ENCODE results near the gene TP53I11.

Gene TP53I11

GRCh38 chr11:44923806-44924205 lies 26.9 kb downstream of the TP53I11 start:
- in situ Hi-C loops (cut with HindIII; ENCODE audit: low sequenced_read_pairs): no loop called here
- H3K4me3 ChIP-seq (ENCODE audit: low read depth, low read length): no peak overlapping the region
- DNase-seq (ENCODE audit: low read depth): no peak
- no peak for TF ChIP-seq CTCF (IDR thresholded peaks at IDR 0.05; ENCODE audit: low read depth, low read length, missing control alignments)

GRCh38 chr11:44923115-44923514 lies 27.6 kb downstream of the TP53I11 start:
- no peak for TF ChIP-seq CTCF (IDR thresholded peaks at IDR 0.05; ENCODE audit: low read depth, low read length, missing control alignments)
- in situ Hi-C loops (cut with HindIII; ENCODE audit: low sequenced_read_pairs): no loop called here
- no peak overlapping the region for H3K4me3 ChIP-seq (ENCODE audit: low read depth, low read length)
- DNase-seq (ENCODE audit: low read depth): no peak

- in situ Hi-C loops (cut with HindIII; ENCODE audit: low sequenced_read_pairs): no loop called here
- TF ChIP-seq CTCF (IDR thresholded peaks at IDR 0.05; ENCODE audit: low read depth, low read length, missing control alignments): no peak
- no peak for DNase-seq (ENCODE audit: low read depth)
- no peak overlapping the region for H3K4me3 ChIP-seq (ENCODE audit: low read depth, low read length)
These were observed 30.2 kb downstream of the TP53I11 start for GRCh38 chr11:44920451-44920850.

DNA sequence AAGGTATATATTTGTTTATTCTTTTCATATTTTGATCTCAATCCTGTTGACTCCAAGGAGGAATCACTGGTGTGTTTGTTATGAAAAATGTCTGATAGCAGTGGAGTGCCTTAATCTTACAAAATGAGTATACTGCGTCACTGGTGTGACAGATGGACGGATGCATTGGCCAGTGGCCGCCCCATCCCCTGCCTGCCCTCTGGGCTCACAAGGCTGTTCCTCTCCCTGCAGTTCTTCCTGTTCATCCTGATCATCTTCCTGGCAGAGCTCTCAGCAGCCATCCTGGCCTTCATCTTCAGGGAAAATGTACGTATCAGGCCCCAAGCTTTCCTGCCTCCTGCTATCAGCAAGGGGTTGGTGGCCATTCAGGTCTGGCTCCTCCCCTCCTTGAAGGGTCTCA lies 32.9 kb downstream of the TP53I11 start:
- no peak for TF ChIP-seq CTCF (IDR thresholded peaks at IDR 0.05; ENCODE audit: low read depth, low read length, missing control alignments)
- in situ Hi-C loops (cut with HindIII; ENCODE audit: low sequenced_read_pairs): no loop called here
- H3K4me3 ChIP-seq (ENCODE audit: low read depth, low read length): no peak overlapping the region
- no peak for DNase-seq (ENCODE audit: low read depth)

DNA sequence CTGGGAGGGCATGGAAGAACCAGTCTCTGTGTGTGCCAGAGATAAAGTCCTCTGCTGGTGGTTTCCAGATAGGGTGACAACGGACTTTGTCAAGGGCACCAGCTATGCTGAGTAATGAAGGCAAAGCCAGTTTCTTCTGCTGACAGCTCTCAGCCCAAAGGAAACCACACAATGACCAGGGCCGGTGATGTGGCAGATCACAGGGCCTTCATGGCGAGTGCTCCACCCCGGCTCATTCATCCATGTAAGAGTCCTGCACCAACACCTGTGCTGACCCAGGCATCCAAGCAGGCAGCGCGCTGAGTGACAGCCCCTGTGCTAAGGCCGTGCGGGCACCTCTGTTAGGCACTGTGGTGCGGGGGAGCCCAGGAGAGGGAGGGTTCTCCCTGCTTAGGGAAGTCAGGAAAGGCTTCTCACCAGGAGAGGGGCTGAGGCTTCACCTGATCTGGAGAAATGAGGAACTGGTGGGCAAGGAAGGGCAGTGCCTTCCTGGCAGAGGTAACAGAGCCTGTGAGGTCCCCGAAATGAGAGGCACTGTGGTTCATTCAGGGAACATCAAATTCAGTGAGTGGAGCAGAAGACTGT lies 33.8 kb downstream of the TP53I11 start:
- no peak for TF ChIP-seq CTCF (IDR thresholded peaks at IDR 0.05; ENCODE audit: low read depth, low read length, missing control alignments)
- no peak overlapping the region for H3K4me3 ChIP-seq (ENCODE audit: low read depth, low read length)
- no peak for DNase-seq (ENCODE audit: low read depth)
- in situ Hi-C loops (cut with HindIII; ENCODE audit: low sequenced_read_pairs): no loop called here

GRCh38 chr11:44916331-44916730 lies 34.4 kb downstream of the TP53I11 start:
- no peak overlapping the region for H3K4me3 ChIP-seq (ENCODE audit: low read depth, low read length)
- no peak for TF ChIP-seq CTCF (IDR thresholded peaks at IDR 0.05; ENCODE audit: low read depth, low read length, missing control alignments)
- DNase-seq (ENCODE audit: low read depth): no peak
- in situ Hi-C loops (cut with HindIII; ENCODE audit: low sequenced_read_pairs): no loop called here

DNA sequence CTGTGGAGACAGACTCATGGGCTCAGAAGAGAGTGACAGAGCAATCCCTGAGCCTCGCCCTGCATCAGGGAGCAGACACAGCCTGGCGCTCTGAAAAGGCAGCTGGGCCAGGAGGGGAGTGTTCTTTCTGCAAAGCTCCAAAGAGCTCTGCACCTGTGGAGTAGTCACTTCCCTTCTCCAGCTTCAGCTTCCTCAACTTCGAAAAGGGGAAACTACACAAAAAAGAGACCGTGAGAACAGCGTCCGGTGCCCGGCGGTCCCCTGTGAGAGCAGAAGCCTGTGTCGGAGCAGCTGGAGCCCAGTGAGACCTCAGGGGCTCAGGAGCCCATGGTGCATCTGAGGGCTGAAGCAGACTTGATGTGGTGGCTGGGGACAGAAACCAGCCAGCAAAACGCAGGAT lies 35.1 kb downstream of the TP53I11 start:
- in situ Hi-C loops (cut with HindIII; ENCODE audit: low sequenced_read_pairs): no loop called here
- no peak for DNase-seq (ENCODE audit: low read depth)
- H3K4me3 ChIP-seq (ENCODE audit: low read depth, low read length): no peak overlapping the region
- TF ChIP-seq CTCF (IDR thresholded peaks at IDR 0.05; ENCODE audit: low read depth, low read length, missing control alignments): no peak
